H1 (cell line): ENCODE results near the gene SAG.

Experiments used
- ASH2L ChIP-seq: fragments of 200-600, 300-600 bp; sonication (generic); IDR thresholded peaks from one replicate; pipeline ENCODE4 v1.7.1; 2017; ENCODE audit warnings: low read length
- CBX8 ChIP-seq: fragments of 300-800, 300-1000 bp; sonication (generic); IDR thresholded peaks from 2 replicates; pipeline ENCODE4 v1.7.1; 2016; ENCODE audit warnings: low read depth, low read length, borderline replicate concordance
- CTCF ChIP-seq, 3 experiments: IDR thresholded peaks; 1 replicate in 2 of 3; 2 replicates in 1 of 3; pipeline versions ENCODE4 v1.5.1 to v1.6.1; 2011; ENCODE audit warnings: low read length in 3 of 3, mild to moderate bottlenecking in 3 of 3, inconsistent platforms in 2 of 3, low read depth in 1 of 3, moderate library complexity in 1 of 3; ENCODE audit not compliant: insufficient read depth in 1 of 3; ENCODE audit errors: control extremely low read depth in 1 of 3
- EP300 ChIP-seq, 2 experiments: IDR thresholded peaks; 1 replicate in 1 of 2; 2 replicates in 1 of 2; pipeline ENCODE4 v1.6.1; 2011 to 2012; ENCODE audit warnings: low read depth in 2 of 2, low read length in 2 of 2, mild to moderate bottlenecking in 2 of 2, borderline replicate concordance in 1 of 2, inconsistent platforms in 1 of 2, moderate library complexity in 1 of 2
- SIN3A ChIP-seq, 2 experiments: IDR thresholded peaks in 1 of 2; conservative IDR thresholded peaks in 1 of 2; 2 replicates each; pipeline ENCODE4 v1.6.1; 2011 to 2012; ENCODE audit warnings: low read length in 2 of 2, improper control_type of control experiment in 1 of 2, low read depth in 1 of 2, mild to moderate bottlenecking in 1 of 2
- SP1 ChIP-seq: IDR thresholded peaks from 2 replicates; pipeline ENCODE4 v1.6.1; 2011; ENCODE audit warnings: low read depth, low read length
- SP4 ChIP-seq: IDR thresholded peaks from 2 replicates; pipeline ENCODE4 v1.6.1; 2012; ENCODE audit warnings: low read length, inconsistent platforms
- SUZ12 ChIP-seq: fragments of 200-600 bp; sonication (generic); IDR thresholded peaks from 2 replicates; pipeline ENCODE4 v1.6.1; 2012; ENCODE audit warnings: mild to moderate bottlenecking, inconsistent platforms, low read length, moderate library complexity, mixed read lengths
- TBP ChIP-seq: IDR thresholded peaks from 2 replicates; pipeline ENCODE4 v1.6.1; 2011; ENCODE audit warnings: low read depth, low read length, improper control_type of control experiment
- TF ChIP-seq, protein P1 (sequence below): IDR thresholded peaks from 2 replicates; pipeline ENCODE4 v1.6.1; 2011; ENCODE audit warnings: low read depth, mild to moderate bottlenecking, low read length; ENCODE audit not compliant: insufficient read depth
- TF ChIP-seq, protein P2 (sequence below): IDR thresholded peaks from 2 replicates; pipeline ENCODE4 v1.6.1; 2011; ENCODE audit warnings: low read length, improper control_type of control experiment

GRCh38 chr2:233386382-233387041 is 78.9 kb downstream of the SAG start:
- TF ChIP-seq SUZ12, result no peak
- no peak for TF ChIP-seq ASH2L
- TF ChIP-seq CBX8, result no peak
- TF ChIP-seq CTCF (IDR thresholded peaks at IDR 0.05; ENCODE audit: control extremely low read depth in 1 of 3, insufficient read depth in 1 of 3, low read depth in 1 of 3, low read length in 3 of 3), result no peak
- no peak for TF ChIP-seq SP1
- no peak for TF ChIP-seq TBP
- TF ChIP-seq SIN3A (conservative IDR thresholded peaks at IDR 0.05 in 1 of 2, IDR thresholded peaks at IDR 0.05 in 1 of 2; ENCODE audit: low read depth in 1 of 2, low read length in 2 of 2), result no peak
- TF ChIP-seq, protein P1, sequence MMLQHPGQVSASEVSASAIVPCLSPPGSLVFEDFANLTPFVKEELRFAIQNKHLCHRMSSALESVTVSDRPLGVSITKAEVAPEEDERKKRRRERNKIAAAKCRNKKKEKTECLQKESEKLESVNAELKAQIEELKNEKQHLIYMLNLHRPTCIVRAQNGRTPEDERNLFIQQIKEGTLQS, result no peak
- TF ChIP-seq SP4, result no peak
- TF ChIP-seq, protein P2, sequence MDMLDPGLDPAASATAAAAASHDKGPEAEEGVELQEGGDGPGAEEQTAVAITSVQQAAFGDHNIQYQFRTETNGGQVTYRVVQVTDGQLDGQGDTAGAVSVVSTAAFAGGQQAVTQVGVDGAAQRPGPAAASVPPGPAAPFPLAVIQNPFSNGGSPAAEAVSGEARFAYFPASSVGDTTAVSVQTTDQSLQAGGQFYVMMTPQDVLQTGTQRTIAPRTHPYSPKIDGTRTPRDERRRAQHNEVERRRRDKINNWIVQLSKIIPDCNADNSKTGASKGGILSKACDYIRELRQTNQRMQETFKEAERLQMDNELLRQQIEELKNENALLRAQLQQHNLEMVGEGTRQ, result no peak
- no peak for TF ChIP-seq EP300 (IDR thresholded peaks at IDR 0.05; ENCODE audit: borderline replicate concordance in 1 of 2, low read depth in 2 of 2, low read length in 2 of 2)
